MCF 10A (cell line): ENCODE results near the gene RECK. TPM values are rescaled to one million over a fixed set of nuclear protein-coding genes. Genes with fewer than 3 reads are reported as not detected.

Experiments
- BruUV-seq: library from RNA; stranded (reverse); fragments of 400-500 nt; replicated peaks from 2 replicates; lab custom pipeline; 2021; lab: Mats Ljungman, UMichigan
- CTCF ChIA-PET: fragments of 300-600 bp; sonication (Branson Sonifier 250); formaldehyde crosslinking; extraction: SDS; loops from one replicate; lab custom pipeline; 2021; ENCODE audit warnings: antibody characterized with exemption, inconsistent platforms; lab: Yijun Ruan, JAX
- POLR2A ChIA-PET: fragments of 300-600, 350-650 bp; sonication (Branson Sonifier 250); formaldehyde crosslinking; extraction: SDS; loops from one replicate; lab custom pipeline; 2020; ENCODE audit warnings: antibody characterized with exemption, inconsistent platforms; lab: Yijun Ruan, JAX
- DNase-seq: peaks from one replicate; pipeline ENCODE4 v3.0.0-alpha.2; 2018; ENCODE audit not compliant: unreplicated experiment
- H3K27ac Mint-ChIP-seq: one replicate; pipeline ENCODE4 v1.8.0; 2022; ENCODE audit warnings: mild to moderate bottlenecking, low read depth, mixed read lengths; ENCODE audit not compliant: unreplicated experiment
- H3K27me3 Mint-ChIP-seq: one replicate; pipeline ENCODE4 v1.8.0; 2022; ENCODE audit warnings: mixed read lengths; ENCODE audit not compliant: insufficient read depth, unreplicated experiment
- H3K36me3 Mint-ChIP-seq: one replicate; pipeline ENCODE4 v1.8.0; 2022; ENCODE audit warnings: mild to moderate bottlenecking, moderate library complexity, mixed read lengths; ENCODE audit not compliant: insufficient read depth, unreplicated experiment
- H3K4me1 Mint-ChIP-seq: one replicate; pipeline ENCODE4 v1.8.0; 2022; ENCODE audit warnings: mixed read lengths; ENCODE audit not compliant: insufficient read depth, unreplicated experiment
- H3K4me3 Mint-ChIP-seq: one replicate; pipeline ENCODE4 v1.8.0; 2022; ENCODE audit warnings: mild to moderate bottlenecking, moderate library complexity, mixed read lengths; ENCODE audit not compliant: unreplicated experiment
- H3K9me3 Mint-ChIP-seq: one replicate; pipeline ENCODE4 v1.8.0; 2022; ENCODE audit warnings: mixed read lengths; ENCODE audit not compliant: unreplicated experiment
- CTCF ChIP-seq: fragments of 200-600 bp; IDR thresholded peaks from one replicate; pipeline ENCODE4 v1.8.0; 2022; ENCODE audit warnings: antibody characterized with exemption, mild to moderate bottlenecking; ENCODE audit not compliant: unreplicated experiment
- intact Hi-C: fragments of 100-400 bp; cut with micrococcal nuclease; formaldehyde crosslinking; loops from 2 replicates; pipeline ENCODE4 v1.14.1; 2022
- total RNA-seq: library from RNA; stranded (reverse); gene quantifications from 2 replicates; pipeline ENCODE4 v1.2.3, GENCODE V29; 2022

The RECK gene
- total RNA-seq, 1 experiment from 2014 or later: 3.7 TPM

- Mint-ChIP-seq H3K27me3 (no peaks in the 10 kb centered on the region), H3K36me3 (no peaks in the 10 kb centered on the region), H3K4me3 (no peak overlapping the region), H3K9me3 (no peaks in the 10 kb centered on the region), H3K4me1 (no peaks in the 10 kb centered on the region), H3K27ac (no peak overlapping the region)
- DNase-seq: no peak
- ChIA-PET CTCF (interaction anchor here (0.7 to 1.8 kb wide), 2 partner anchors 13 to 18 kb away, joined by 3 to 8 read pairs; no protein-coding TSS in a partner anchor), POLR2A (no interaction called here)
- BruUV-seq: no TSS peak
- TF ChIP-seq CTCF: no peak
- intact Hi-C loops: no loop called here
Measured at GRCh38 chr9:36119476-36119875, 82.8 kb downstream of the RECK start.

DNA sequence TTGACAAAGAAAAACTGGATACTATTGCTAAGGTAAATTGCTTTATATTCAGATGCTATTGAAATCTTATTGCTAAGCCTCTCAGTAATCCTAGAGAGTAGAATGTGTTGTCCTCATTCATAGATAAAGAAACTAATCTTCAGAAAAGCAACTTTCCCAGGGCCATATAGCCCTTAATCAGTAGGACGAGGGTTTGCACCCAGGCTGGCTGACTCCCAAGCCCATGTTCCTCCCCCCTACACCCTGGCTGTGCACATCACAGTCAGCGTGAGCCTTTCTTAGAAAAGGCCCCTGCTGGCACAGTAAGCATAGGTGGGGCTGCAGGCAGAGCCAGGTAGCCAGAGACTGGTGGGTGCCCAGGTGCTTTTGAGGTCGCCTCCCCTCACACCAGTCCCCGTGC, 84.0 kb downstream of the RECK start:
- Mint-ChIP-seq H3K9me3 (no peaks in the 10 kb centered on the region), H3K36me3 (no peaks in the 10 kb centered on the region), H3K27ac (no peak overlapping the region), H3K4me1 (no peaks in the 10 kb centered on the region), H3K4me3 (no peak overlapping the region), H3K27me3 (no peaks in the 10 kb centered on the region)
- intact Hi-C loops: no loop called here
- ChIA-PET POLR2A (no interaction called here), CTCF (no interaction called here)
- no TSS peak for BruUV-seq
- TF ChIP-seq CTCF: no peak
- DNase-seq: no peak

- no peaks in the 10 kb centered on the region for H3K4me1 Mint-ChIP-seq
- no peaks in the 10 kb centered on the region for H3K36me3 Mint-ChIP-seq
- H3K27ac Mint-ChIP-seq: no peak overlapping the region
Measured at GRCh38 chr9:36121971-36122370, 85.3 kb downstream of the RECK start.

DNA sequence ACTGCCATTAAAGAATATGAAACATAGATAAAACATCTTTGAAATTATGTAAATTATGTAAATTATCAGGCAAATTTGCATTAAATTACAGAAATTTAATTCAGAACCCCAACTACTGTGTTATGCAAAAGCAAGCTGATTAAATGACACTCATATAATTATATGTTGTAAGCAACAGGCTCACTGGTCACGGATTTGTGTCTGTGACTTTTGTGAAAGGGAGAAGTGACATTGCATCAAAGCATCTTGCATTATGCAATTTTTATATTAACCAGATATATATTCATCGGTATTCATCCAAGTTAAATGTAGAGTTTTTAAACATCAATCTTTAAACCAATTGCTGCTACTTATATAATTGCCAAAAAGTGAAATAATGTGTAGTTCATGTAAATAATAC, 86.8 kb downstream of the RECK start:
- Mint-ChIP-seq H3K27me3 (no peaks in the 10 kb centered on the region), H3K9me3 (no peaks in the 10 kb centered on the region), H3K4me1 (no peaks in the 10 kb centered on the region), H3K4me3 (no peak overlapping the region), H3K27ac (no peak overlapping the region), H3K36me3 (no peaks in the 10 kb centered on the region)
- no TSS peak for BruUV-seq
- TF ChIP-seq CTCF: no peak
- intact Hi-C loops: no loop called here
- no peak for DNase-seq
- ChIA-PET POLR2A (no interaction called here), CTCF (no interaction called here)

More at GRCh38 chr9:36121971-36122370, 85.3 kb downstream of the RECK start:
- no TSS peak for BruUV-seq
- intact Hi-C loops: no loop called here
- no peak for TF ChIP-seq CTCF
- POLR2A ChIA-PET: no interaction called here
- no peak for DNase-seq
- CTCF ChIA-PET: interaction anchor here (0.6 kb wide), 1 partner anchor 176 kb away, joined by 3 read pairs; no protein-coding TSS in a partner anchor
- no peaks in the 10 kb centered on the region for H3K27me3 Mint-ChIP-seq
- no peak overlapping the region for H3K4me3 Mint-ChIP-seq
- H3K9me3 Mint-ChIP-seq: no peaks in the 10 kb centered on the region
